Panc1 (cell line): ENCODE results near the gene SNX9. TPM values are rescaled to one million over a fixed set of nuclear protein-coding genes. Genes with fewer than 3 reads are reported as not detected.

Source experiments
- ATAC-seq: fragments of 200-7000 bp; cut with Tn5 transposase; 2 replicates; pipeline ENCODE4 v1.9.1; 2020; ENCODE audit warnings: mild to moderate bottlenecking, moderate library complexity
- BruUV-seq: library from RNA; stranded (reverse); fragments of 400-500 nt; replicated peaks from 2 replicates; lab custom pipeline; 2021; lab: Mats Ljungman, UMichigan
- CTCF ChIA-PET: fragments of 300-600 bp; sonication (Branson Sonifier 250); formaldehyde crosslinking; loops from one replicate; lab custom pipeline; 2022; ENCODE audit warnings: antibody characterized with exemption; lab: Charles Lee
- POLR2A ChIA-PET: fragments of 300-600 bp; sonication (Branson Sonifier 250); formaldehyde crosslinking; loops from one replicate; lab custom pipeline; 2022; ENCODE audit warnings: antibody characterized with exemption; lab: Charles Lee
- DNase-seq: peaks from one replicate; pipeline ENCODE4 v3.0.0-alpha.2; 2010; ENCODE audit warnings: low read depth, low spot score
- H3K27ac ChIP-seq: 2 replicates; pipeline ENCODE4 v1.5.1; 2011; ENCODE audit warnings: mild to moderate bottlenecking, low read length, inconsistent platforms
- H3K27me3 ChIP-seq: fragments of 200-500 bp; sonication (Bioruptor generic); 2 replicates; pipeline ENCODE4 v1.6.0; 2014; ENCODE audit warnings: low read length, inconsistent platforms; ENCODE audit not compliant: control insufficient read depth, insufficient read depth
- H3K36me3 ChIP-seq: fragments of 200-500 bp; sonication (Bioruptor generic); 2 replicates; pipeline ENCODE4 v1.5.1; 2014; ENCODE audit warnings: inconsistent platforms, mild to moderate bottlenecking, low read length, moderate library complexity; ENCODE audit not compliant: control insufficient read depth, insufficient read depth
- H3K4me1 ChIP-seq: 2 replicates; pipeline ENCODE4 v1.5.1; 2011; ENCODE audit warnings: inconsistent platforms, mild to moderate bottlenecking, low read length, moderate library complexity; ENCODE audit not compliant: control insufficient read depth, insufficient read depth
- H3K4me3 ChIP-seq, 2 experiments: 2 replicates each; pipeline ENCODE4 v1.5.1; 2011 to 2012; ENCODE audit warnings: low read depth in 2 of 2, low read length in 2 of 2, mild to moderate bottlenecking in 2 of 2, inconsistent platforms in 1 of 2, moderate library complexity in 1 of 2
- H3K9me3 ChIP-seq: fragments of 200-500 bp; sonication (Bioruptor generic); 2 replicates; pipeline ENCODE4 v1.5.1; 2014; ENCODE audit warnings: low read depth, mild to moderate bottlenecking, inconsistent platforms, low read length, moderate library complexity; ENCODE audit not compliant: control insufficient read depth, insufficient read depth
- POLR2AphosphoS5 ChIP-seq: IDR thresholded peaks from 2 replicates; pipeline ENCODE4 v1.6.1; 2012; ENCODE audit warnings: mild to moderate bottlenecking, low read depth, low read length, moderate library complexity
- SIN3A ChIP-seq: IDR thresholded peaks from 2 replicates; pipeline ENCODE4 v1.6.1; 2012; ENCODE audit warnings: low read depth, mild to moderate bottlenecking, low read length, moderate library complexity, borderline replicate concordance; ENCODE audit not compliant: insufficient read depth
- TCF7L2 ChIP-seq: IDR thresholded peaks from 2 replicates; pipeline ENCODE4 v1.6.1; 2011; ENCODE audit warnings: mild to moderate bottlenecking, low read depth, low read length, inconsistent platforms
- in situ Hi-C: cut with HindIII; loops from 2 replicates; pipeline ENCODE4 v1.10.0; 2016; ENCODE audit warnings: low sequenced_read_pairs, low pct_unique_long_range_greater_than_20kb
- intact Hi-C: fragments of 100-400 bp; cut with micrococcal nuclease; formaldehyde crosslinking; loops from one replicate; pipeline ENCODE4 v1.10.0; 2022; ENCODE audit not compliant: unreplicated experiment
- total RNA-seq: library from RNA; stranded (reverse); gene quantifications from one replicate; pipeline ENCODE4 v1.2.1, GENCODE V29; 2021; ENCODE audit not compliant: unreplicated experiment
- TF ChIP-seq, protein P1 (sequence below), 2 experiments: IDR thresholded peaks; 2 replicates each; pipeline ENCODE4 v1.6.1; 2011 to 2012; ENCODE audit warnings: low read depth in 2 of 2, control low read depth in 1 of 2, low read length in 1 of 2, mild to moderate bottlenecking in 1 of 2, moderate library complexity in 1 of 2; ENCODE audit not compliant: insufficient read depth in 1 of 2
- TF ChIP-seq, protein P2 (sequence below): fragments of 450-650 bp; IDR thresholded peaks from 2 replicates; pipeline ENCODE4 v1.5.1; 2017; ENCODE audit warnings: mild to moderate bottlenecking

Gene SNX9
- total RNA-seq, 1 experiment from 2014 or later: 46.0 TPM

DNA sequence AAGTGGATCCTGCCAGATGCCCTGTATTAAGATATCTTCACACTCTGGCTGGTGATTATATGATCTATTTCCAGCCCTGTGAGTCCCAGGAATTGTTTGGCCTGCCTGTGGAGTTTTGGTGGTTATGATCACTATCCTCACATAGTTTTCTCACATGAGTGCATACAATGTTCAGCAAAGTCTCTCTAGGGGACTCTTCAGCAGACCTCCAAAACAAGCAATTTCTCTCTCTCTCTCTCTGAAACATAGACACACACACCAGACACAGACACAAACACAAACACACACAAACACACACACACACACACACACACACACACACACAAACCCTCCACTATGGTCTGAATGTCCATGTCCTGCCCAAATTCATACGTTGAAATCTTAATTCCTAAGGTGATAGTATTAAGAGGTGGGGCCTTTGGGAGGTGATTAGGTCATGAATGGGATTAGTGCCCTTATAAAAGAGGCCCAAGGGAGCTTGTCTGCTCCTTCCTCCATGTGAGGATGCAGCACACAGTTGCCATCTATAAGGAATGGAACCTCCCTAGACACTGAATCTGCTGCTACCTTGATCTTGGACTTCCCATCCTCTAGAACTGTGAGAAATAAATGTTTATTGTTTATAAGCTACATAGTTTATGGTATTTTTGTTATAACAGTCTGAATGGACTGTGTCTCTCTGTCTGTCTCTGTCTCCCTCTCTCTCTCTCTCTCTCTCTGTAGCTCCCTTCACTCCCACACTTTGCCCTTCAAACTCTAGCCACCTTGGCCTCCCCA lies 136.6 kb downstream of the SNX9 start:
- intact Hi-C loops: no loop called here

DNA sequence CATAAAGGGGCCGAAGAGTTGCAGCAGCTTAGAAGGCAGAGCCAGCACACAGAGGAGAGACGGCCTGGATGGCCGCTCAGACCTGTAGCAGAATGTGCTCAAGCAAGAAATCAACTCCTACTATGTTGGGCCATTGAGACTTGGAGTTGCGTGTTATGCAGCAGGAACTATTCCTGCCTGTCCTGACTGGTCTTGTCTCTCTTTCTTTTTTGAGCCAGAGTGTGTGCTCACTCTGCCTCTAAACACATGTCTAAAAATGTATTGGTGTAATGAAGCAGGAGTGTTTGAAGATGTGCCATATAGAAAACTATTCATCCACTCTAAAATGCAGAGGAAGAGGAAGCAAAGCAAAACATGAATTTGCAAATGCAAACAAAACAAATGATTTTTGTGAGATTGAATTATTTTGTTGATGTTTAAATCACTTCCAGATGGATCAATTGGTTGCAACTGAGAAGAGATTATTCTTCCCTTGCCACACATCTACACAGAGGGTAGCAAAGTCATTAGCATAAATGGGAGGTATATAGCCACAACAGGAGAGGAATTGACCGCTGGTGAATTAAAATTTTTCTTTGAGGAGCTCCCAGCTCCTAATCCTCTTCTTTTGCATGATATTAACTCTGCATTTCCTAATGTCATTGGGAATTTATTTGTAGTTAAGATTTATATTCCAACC lies 138.2 kb downstream of the SNX9 start:
- intact Hi-C loops (no loop called here), in situ Hi-C loops (no loop called here)
- Histone ChIP-seq H3K36me3 (no peaks in the 10 kb centered on the region), H3K27ac (no peak overlapping the region), H3K4me1 (no peaks in the 10 kb centered on the region), H3K27me3 (no peaks in the 10 kb centered on the region), H3K9me3 (peaks cover 9% of the 10 kb centered on the region), H3K4me3 (no peak overlapping the region)
- ATAC-seq: no peak
- POLR2A ChIA-PET: interaction anchor here (0.6 kb wide), 2 partner anchors 22 to 74 kb away, joined by 3 to 8 read pairs; no protein-coding TSS in a partner anchor
- TF ChIP-seq TCF7L2: no peak
- TF ChIP-seq, protein P1, sequence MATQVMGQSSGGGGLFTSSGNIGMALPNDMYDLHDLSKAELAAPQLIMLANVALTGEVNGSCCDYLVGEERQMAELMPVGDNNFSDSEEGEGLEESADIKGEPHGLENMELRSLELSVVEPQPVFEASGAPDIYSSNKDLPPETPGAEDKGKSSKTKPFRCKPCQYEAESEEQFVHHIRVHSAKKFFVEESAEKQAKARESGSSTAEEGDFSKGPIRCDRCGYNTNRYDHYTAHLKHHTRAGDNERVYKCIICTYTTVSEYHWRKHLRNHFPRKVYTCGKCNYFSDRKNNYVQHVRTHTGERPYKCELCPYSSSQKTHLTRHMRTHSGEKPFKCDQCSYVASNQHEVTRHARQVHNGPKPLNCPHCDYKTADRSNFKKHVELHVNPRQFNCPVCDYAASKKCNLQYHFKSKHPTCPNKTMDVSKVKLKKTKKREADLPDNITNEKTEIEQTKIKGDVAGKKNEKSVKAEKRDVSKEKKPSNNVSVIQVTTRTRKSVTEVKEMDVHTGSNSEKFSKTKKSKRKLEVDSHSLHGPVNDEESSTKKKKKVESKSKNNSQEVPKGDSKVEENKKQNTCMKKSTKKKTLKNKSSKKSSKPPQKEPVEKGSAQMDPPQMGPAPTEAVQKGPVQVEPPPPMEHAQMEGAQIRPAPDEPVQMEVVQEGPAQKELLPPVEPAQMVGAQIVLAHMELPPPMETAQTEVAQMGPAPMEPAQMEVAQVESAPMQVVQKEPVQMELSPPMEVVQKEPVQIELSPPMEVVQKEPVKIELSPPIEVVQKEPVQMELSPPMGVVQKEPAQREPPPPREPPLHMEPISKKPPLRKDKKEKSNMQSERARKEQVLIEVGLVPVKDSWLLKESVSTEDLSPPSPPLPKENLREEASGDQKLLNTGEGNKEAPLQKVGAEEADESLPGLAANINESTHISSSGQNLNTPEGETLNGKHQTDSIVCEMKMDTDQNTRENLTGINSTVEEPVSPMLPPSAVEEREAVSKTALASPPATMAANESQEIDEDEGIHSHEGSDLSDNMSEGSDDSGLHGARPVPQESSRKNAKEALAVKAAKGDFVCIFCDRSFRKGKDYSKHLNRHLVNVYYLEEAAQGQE (IDR thresholded peaks at IDR 0.05; ENCODE audit: insufficient read depth in 1 of 2, low read depth in 2 of 2, low read length in 1 of 2): no peak
- TF ChIP-seq SIN3A: no peak
- TF ChIP-seq, protein P2, sequence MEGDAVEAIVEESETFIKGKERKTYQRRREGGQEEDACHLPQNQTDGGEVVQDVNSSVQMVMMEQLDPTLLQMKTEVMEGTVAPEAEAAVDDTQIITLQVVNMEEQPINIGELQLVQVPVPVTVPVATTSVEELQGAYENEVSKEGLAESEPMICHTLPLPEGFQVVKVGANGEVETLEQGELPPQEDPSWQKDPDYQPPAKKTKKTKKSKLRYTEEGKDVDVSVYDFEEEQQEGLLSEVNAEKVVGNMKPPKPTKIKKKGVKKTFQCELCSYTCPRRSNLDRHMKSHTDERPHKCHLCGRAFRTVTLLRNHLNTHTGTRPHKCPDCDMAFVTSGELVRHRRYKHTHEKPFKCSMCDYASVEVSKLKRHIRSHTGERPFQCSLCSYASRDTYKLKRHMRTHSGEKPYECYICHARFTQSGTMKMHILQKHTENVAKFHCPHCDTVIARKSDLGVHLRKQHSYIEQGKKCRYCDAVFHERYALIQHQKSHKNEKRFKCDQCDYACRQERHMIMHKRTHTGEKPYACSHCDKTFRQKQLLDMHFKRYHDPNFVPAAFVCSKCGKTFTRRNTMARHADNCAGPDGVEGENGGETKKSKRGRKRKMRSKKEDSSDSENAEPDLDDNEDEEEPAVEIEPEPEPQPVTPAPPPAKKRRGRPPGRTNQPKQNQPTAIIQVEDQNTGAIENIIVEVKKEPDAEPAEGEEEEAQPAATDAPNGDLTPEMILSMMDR: no peak
- no peak for TF ChIP-seq POLR2AphosphoS5
- CTCF ChIA-PET: interaction anchor here (0.5 kb wide), 1 partner anchor 17 kb away, joined by 3 read pairs; no protein-coding TSS in a partner anchor
- DNase-seq: no peak
- BruUV-seq: no TSS peak

More for the DNA sequence above, 136.6 kb downstream of the SNX9 start:
- H3K9me3 ChIP-seq: peaks cover 9% of the 10 kb centered on the region
- H3K27me3 ChIP-seq: no peaks in the 10 kb centered on the region
- peaks cover 2% of the 10 kb centered on the region; the same call in 1 of the 2 replicates for H3K4me1 ChIP-seq
- BruUV-seq: no TSS peak
- in situ Hi-C loops: no loop called here
- no peak for TF ChIP-seq TCF7L2
- TF ChIP-seq, protein P2: no peak
- no peak for TF ChIP-seq POLR2AphosphoS5
- TF ChIP-seq, protein P1 (IDR thresholded peaks at IDR 0.05; ENCODE audit: insufficient read depth in 1 of 2, low read depth in 2 of 2, low read length in 1 of 2): no peak
- no peak for TF ChIP-seq SIN3A
- H3K27ac ChIP-seq: no peak overlapping the region
- ATAC-seq (no peak), DNase-seq (no peak)
- H3K4me3 ChIP-seq: no peak overlapping the region
- H3K36me3 ChIP-seq: no peaks in the 10 kb centered on the region
- ChIA-PET POLR2A (no interaction called here), CTCF (interaction anchor here (0.7 kb wide), 1 partner anchor 171 kb away, joined by 3 read pairs; no protein-coding TSS in a partner anchor)
